ENCODE measurements around the gene SLC43A3. TPM values are rescaled to one million over a fixed set of nuclear protein-coding genes. Genes with fewer than 3 reads are reported as not detected.
"Not testable (repeated sequence)": the region's sequence is repeated elsewhere in the genome, so short reads cannot be mapped to it uniquely, and the experiment has no call there.

The SLC43A3 gene
- polyA plus RNA-seq, 3 donors, result 9.9 to 51.2 (median 40.7) TPM

DNA sequence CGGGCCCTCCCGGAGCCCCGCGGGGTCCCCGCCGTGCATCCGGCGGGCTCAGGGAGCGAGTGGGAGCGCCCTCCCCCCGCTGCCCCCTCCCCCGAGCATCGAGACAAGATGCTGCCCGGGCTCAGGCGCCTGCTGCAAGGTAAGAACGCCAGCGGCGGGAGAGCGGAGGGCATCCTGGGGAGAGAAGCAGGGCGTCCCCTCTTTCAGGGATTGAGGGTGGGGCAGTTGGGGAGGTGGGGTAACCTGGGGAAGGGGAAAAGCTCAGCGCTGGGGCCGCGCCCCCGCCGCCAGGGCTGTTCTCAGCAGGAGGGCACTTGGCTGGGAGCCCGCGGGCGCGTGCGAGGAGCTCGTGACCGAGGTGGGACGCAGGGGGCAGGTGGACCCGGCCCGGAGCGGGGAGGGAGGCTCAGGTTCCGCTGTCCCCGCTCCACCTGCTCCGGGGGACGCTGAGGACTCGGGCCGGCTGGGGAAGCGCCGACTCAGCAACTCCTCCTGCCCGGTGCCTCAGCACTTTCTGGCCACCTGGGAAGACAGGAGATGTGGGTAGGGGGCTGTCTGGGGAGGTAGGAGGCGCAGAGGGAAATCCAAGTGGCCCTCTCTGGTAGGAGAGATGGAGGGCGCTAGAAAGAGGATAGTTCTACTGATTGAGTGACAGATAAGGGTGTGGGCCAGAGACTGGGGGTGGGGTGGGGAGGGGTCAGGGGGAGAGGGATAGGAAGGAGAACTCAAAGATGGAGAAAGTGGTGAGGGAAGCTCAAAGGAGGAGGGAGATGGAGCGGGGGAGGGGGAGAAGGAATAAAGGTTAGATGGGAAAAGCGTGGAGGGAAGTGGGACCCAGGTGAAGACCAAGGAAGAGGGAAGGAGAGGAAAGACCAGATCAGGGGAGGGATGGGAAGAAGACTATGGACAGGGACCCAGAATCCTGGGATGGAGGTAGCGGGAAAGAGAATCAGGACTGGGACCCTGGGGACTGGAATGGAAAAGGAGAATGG, 34.1 kb upstream of the SLC43A3 start:
- H3K27ac ChIP-seq (ENCODE audit: low read depth, low read length), result no peak overlapping the region
- WGBS, 3 donors, result 8 to 10% (median 10%) methylated on average over 45 to 50 of the region's 50 CpGs

DNA sequence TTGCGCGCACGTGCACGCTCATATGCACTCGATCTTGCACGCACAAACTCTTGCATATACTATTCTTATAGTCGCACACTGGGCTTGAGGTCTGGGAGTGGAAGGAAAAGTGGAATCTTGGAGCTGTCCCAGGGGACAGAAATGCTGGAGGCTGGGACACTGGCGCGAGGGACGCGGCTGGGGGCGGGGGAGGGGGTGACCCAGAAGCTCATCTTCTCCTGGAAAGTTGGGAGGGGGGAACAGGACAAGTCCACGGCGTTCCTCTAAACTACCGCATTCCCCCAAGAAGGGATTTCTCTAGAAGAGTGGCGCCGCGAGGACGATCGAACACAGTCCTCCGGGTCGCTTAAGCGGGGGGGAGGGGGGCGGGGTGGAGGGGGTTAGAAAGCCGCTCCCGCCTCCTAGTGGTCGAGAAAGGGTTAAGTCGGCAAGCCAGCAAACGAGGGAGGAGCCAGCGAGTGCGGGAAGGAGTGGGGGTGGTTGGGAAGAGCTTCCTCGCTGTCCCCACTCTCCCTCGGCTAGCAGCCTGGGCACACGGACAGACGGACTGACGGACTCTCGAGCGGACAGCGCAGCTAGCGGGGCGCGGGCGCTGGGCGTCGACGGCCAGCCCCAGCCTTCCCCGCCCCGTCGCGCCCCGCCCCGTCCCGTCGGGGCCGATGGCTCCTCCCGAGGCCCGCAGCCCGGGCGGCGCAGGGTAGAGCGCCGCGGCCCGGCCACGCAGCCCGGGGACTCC, 33.3 kb upstream of the SLC43A3 start, which contains the start of gene RTN4RL2:
TSS of gene RTN4RL2 (plus strand) at position 507 of the 736 bp plus-strand sequence. CDS start 338 bp downstream, outside the sequence.
- no peak within 1 kb of the TSS for H3K27ac ChIP-seq (ENCODE audit: low read depth, low read length)
- WGBS, 3 donors, result 0 to 1% (median 1%) methylated on average over 41 to 66 of the region's 66 CpGs

DNA sequence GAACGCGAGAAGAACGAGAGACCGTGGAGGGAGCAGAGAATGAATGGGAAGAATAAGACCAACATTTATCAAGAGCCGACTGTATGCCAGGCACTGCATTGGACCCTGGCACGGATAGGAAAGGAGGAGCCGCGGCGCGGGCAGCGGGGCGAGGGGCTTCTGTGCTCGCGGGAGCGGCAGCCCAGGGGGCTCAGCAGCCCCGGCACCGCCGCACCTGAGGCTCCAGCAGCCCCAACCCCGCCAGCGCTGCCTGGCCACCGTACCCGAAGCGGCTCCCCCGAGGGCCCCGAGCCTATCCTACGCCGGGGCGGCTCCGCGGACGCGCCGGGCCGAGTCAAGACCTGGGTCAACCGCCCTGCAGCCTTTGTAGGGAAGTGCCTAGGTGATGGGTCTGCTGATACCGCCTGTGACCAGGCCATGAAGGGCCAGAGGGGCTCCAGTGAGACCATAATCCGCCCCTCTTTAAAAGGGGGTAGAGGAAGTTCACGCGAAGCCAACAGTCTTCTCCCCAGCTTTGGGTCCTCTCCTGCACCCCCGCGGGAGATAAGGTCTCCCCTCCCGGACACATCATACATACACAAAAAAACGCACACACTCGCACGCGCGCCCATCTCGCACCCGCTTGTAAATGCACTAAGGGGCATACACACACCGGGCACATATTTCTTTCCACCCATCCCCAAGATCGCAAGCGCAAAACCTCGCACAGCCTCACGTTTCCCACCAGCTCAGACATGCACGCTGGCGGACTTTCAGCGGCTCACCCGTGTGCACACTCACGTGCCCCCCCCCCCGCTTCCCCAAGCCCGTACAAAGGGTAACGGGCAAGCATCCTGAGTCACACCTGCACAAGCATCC, 32.5 kb upstream of the SLC43A3 start:
- 1 to 2% (median 1%) methylated on average over 49 to 62 of the region's 62 CpGs for WGBS, 3 donors
- H3K27ac ChIP-seq (ENCODE audit: low read depth, low read length), result no peak overlapping the region

DNA sequence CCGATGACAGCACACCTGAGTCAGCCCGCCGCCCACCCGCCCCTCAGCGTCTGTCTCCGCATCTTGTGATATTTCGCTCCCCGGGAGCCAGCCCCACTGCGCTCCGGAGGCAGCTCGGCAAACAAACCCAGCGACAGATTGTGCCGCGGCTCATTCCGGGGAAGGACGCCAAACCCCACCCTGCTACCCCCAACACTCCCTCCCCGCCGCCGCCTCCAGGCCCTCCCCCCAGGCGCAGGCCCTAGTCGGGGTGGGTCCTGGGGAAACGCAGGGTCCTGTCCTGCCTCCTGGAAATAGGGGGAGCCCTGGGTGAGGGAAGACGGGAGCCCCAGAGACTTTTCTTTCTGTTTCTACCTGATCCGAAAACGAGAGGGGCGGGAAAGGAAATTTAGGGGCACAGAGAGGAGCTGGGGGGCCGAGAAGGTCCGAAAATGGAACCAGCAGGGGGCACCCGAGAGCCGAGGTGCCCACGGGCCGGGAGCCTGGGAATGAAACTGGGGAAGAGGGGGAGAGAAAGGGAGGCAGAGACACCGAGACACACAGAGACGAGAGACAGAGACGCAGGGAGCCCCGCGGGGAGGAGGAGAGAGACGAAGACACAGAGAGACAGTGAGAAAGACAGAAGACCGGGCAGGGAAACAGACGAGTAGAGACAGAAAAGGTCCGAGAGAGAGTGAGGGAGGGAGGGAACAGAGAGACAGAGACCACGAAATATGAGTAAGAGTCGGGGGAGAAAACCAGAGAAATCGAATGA, 31.7 kb upstream of the SLC43A3 start:
- whole genome bisulfite sequencing, 3 donors, result 0 to 1% (median 1%) methylated on average over 42 to 44 of the region's 44 CpGs
- no peak overlapping the region for H3K27ac ChIP-seq (ENCODE audit: low read depth, low read length)

DNA sequence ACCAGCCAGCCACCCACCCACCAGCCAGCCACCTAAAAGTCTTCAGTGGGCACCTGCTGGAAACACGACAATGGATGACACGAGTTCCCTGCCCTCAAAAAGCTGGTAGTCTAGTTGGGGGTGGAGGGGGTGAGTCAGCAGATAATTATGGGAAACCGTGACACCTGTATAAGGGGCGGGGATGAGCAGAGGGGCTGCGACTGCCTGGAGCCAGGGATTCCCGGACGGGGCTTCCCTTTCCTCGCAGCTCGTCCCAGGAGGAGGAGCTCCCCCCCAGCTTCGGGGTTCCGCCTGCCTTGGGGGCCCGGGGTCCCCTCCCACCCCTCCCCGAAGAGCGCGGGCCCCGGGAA, 31.1 kb upstream of the SLC43A3 start:
- no peak overlapping the region for H3K27ac ChIP-seq (ENCODE audit: low read depth, low read length)
- WGBS, 3 donors, result 1 to 10% (median 1%) methylated on average over 16 of the region's 16 CpGs

DNA sequence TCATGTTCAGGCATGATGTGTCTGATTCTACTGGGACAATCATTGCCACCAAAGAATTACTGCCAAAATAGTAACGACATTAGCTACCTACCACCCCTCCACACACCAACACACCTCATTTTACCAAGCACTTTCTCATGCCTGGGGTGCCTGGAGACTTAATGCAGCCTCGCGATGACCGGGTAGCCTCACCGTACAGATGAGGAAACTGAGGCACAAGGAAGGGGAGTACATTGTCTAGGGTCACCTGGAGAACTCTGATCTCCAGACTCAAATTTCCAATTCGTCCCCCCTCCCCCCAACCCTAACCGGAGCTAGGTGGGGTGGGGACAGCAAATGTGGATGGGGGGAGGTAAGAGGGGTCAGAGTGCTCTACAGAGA, 30.7 kb upstream of the SLC43A3 start:
- WGBS, 3 donors, result 14 to 17% (median 15%) methylated on average over 7 of the region's 7 CpGs
- no peak overlapping the region for H3K27ac ChIP-seq (ENCODE audit: low read depth, low read length)

DNA sequence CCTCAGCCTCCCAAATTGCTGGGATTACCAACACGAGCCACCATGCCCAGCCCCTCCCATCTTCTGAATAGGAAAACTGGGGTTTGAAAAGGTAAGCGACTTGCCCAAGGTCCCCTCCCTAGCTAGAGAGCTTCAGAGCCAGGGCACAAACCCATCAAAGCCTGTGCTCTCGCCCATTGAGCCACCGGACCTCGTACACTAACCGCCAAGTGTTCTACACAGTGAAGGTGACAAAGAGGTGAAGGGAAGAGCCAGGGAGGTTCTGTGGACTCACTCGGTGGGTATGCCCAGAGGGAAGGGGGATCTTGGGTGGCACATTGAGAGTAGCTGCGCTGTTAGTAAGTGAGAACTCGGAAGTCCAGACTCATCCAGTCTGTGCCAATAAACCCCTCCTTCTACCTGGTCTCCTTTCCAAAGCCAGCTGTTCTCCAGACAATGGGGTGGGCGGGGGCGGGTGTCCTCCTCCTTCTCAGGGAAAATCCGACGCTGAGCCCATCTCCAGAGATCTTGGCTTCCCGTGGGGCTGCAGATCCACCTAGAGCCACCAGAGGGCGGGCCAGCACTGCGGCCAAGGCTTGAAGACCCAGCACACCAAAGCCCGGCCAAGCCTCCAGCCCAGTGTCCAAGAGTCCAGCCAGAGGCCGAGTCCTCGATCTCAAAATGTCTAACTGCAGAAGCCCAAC, 30.2 kb upstream of the SLC43A3 start:
- H3K27ac ChIP-seq (ENCODE audit: low read depth, low read length), result no peak overlapping the region
- 10 to 13% (median 12%) methylated on average over 19 of the region's 19 CpGs for WGBS, 3 donors

DNA sequence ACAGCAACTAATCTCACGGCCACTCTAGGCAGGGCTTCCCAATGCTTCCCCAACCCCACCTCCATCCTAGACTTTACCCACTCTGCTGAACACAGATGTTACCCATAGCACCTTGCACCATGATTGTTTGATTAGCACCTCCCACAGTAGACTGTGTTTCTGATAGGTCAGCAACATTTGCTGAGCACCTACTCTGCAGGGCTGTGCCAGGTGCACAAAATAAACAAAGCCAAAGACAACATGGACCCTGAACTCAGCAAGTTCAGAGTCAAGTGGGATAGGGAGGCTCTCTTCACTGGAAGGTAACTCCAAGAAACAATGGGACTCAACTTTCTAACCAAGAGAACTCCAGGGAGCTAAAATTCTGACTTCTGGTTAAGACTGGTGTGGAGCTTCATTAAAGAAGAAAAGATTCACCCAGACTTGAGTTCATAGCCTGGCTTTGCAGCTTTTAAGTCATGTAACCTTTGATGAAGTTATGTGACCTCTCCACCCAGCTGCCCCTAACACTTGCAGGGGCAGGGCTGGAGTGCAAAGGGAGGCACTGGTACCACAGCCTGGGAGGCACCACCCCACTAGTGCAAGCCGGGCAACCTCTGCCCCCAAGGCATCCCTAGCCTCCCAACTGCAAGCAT, 26.7 kb upstream of the SLC43A3 start:
- H3K27ac ChIP-seq (ENCODE audit: low read depth, low read length), result no peak overlapping the region

DNA sequence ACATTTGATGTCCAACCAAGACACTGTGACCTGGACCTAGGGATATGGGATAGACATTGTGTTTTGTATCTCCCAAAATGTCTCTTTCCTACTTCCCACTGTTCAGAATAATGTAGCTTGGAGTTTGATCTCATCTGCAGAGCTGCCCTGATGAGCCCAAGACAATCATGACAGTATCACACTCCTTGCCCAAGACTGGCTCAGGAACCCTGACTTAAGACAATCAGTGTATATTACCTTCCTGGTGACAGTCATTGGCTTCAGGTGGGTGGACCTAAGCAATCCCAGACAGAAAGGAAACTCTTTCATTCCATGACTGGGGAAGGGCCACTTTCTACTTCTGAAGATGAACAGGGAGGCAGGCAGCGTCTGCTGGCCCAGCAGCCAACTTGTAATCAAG, 19.1 kb upstream of the SLC43A3 start:
- no peak overlapping the region for H3K27ac ChIP-seq (ENCODE audit: low read depth, low read length)
- WGBS, 3 donors, result 67 to 83% (median 81%) methylated on average over 1 of the region's 1 CpG

More for the DNA sequence above, 26.7 kb upstream of the SLC43A3 start:
- 67 to 78% (median 76%) methylated on average over 2 of the region's 2 CpGs for WGBS, 3 donors

DNA sequence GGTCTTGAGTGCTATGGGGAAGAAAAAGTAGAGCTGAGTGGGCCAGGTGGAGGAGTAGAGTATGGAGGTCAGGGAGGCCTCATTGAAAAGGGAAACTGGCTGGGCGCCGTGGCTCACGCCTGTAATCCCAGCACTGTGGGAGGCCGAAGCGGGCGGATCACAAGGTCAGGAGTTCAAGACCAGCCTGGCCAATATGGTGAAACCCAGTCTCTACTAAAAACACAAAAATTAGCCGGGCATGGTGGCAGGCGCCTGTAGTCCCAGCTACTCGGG, 18.1 kb upstream of the SLC43A3 start:
- WGBS, 3 donors, result 85 to 88% (median 86%) methylated on average over 9 of the region's 9 CpGs
- H3K27ac ChIP-seq (ENCODE audit: low read depth, low read length), result not testable (repeated sequence)

DNA sequence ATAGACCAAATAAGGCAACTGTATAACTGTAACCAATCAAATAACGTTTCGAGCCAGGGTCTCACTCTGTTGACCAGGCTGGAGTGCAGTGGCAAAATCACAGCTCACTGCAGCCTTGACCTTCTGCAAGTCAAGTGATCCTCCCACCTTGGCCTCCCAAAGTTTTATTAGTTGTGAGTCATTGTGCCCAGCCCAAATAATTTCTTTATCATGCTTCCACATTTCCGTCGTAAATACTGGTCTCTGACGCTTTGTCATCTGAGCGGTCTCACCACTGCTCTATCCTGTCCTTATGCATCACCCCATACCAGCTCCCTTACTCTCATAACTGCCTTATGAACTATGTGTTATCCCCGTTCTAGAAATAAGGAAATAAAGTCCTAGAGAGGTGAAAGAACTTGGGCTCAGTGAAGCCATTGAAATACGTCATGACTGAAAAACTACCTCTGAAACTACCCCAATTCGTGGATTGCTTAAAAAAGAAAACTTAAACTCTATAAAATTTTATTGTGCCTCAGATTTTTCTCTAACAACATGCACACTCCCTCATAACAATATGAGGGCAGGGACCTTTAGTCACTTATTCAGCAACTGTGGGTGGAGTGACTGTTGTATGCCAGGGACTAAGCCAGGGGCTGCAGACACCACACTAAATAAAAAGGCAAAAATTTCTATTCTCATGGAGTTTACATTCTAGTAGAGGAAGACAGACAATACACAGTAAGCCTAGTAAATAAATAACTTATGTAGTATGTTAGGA, 17.6 kb upstream of the SLC43A3 start:
- no peak overlapping the region for H3K27ac ChIP-seq (ENCODE audit: low read depth, low read length)
- WGBS, 3 donors, result 80 to 82% (median 81%) methylated on average over 9 of the region's 9 CpGs

DNA sequence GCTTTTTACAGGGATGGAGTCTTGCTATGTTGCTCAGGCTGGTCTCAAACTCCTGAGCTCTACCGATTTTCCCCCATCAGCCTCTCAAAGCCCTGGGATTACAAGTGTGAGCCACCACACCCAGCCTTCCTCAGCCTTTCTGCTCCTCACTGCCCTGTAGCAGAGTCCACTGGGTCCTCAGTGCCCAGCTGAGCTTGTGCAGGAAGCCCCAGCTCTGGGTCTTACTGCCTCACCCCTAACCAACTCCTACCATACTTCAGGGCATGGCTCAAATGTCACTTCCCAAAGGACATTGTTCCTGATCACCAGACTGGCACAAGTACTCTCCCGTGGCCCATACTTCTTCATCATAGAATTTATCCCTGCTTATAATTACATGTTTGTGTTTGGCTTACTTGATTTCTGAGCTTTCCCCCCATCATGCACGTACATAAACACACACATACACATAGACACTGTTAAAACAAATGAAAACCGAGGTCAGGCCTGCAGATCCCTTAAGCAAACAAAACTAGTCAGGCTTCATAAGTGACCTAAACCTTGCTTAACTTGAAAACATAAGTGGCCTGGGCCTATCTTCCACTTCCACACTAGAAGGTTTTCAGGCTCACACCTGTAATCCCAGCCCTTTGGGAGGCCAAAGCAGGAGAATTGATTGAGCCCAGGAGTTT, 14.0 kb upstream of the SLC43A3 start:
- H3K27ac ChIP-seq (ENCODE audit: low read depth, low read length), result no peak overlapping the region
- 76 to 93% (median 90%) methylated on average over 4 of the region's 4 CpGs for WGBS, 3 donors

DNA sequence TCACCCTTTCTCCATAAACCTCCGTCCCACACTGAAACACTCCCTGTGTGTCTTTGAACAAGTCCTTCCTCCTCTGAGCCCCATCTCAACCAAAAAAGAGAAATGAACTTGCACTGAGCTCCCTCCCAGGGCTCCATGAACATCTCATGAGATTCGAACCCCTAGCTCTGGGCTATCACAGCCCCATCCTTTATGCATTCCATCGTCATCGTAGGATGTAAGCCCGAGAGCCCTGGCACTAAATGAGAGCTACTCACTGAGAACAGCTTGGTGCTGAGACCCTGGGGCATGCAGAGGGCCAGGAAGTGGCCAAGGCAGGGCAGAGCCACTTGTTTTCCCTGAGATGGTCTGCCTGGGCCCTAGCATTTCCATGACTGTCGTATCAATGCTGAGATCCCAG, 12.9 kb upstream of the SLC43A3 start:
- H3K27ac ChIP-seq (ENCODE audit: low read depth, low read length), result no peak overlapping the region
- 80 to 93% (median 81%) methylated on average over 6 of the region's 6 CpGs for WGBS, 3 donors

DNA sequence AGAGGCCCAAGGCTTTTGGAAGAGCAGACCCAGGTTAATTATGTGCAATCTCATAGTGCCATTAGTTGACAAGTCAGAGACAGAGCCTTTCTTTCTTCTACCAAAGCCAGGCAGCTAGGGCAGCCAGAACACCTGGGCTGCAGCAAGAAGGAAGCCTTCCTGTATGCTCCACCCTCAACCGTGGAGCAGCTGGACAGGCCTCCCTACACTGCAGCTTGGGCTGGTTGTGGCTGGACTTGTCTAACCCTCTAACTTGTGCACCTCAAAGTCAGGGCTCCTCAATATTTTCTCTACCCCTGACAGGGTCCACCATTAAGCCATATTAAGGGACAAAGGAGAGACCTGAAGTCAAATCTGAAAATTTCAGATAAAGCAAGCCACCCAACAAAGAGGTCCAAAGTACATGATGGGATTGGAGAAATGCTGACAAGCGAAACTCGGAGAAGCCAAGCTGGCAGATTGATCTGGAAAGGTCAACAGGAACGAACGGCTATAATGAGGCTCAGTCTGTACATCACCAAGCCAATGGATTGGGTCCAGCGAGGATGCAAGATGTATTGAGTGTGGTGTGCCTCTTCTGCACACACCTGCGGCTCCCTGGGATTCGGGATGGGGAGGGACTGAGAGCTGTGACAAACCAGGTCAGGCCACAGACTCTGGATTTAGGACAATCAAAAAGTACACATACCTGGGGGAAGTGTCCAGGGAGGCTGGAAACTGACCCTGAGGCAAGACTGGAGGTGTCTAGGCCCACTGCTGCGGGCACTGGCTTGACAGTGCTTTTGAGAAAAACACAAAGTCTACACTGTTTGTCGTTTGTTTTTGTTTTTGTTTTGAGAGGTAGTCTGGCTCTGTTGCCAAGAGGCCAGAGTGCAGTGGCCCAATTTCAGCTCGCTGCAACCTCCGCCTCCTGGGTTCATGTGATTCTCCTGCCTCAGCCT, 11.7 kb upstream of the SLC43A3 start:
- WGBS, 3 donors, result 79 to 91% (median 89%) methylated on average over 12 of the region's 12 CpGs
- no peak overlapping the region for H3K27ac ChIP-seq (ENCODE audit: low read depth, low read length)

DNA sequence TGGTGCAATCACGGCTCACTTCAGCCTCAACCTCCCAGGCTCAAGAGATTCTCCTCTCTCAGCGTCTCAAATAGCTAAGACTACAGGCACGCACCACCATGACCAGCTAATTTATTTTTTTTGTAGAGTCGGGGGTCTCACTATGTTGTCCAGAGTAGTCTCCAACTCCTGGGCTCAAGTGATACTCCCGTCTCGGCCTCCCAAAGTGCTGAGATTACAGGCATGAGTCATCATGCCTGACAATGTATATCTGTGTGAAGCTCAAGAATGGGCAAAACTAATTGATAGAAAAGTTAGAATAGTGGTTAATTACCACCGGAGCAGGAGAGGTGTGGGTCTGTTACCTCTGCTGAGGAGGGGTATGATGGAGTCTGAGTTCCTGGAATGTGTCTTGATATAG, 9.1 kb upstream of the SLC43A3 start:
- no peak overlapping the region for H3K27ac ChIP-seq (ENCODE audit: low read depth, low read length)
- WGBS, 3 donors, result 87 to 93% (median 90%) methylated on average over 7 of the region's 7 CpGs
